Breast epithelium (tissue), 4 donors: Measurements from ENCODE around the gene PPM1G. TPM values are rescaled to one million over a fixed set of nuclear protein-coding genes. Genes with fewer than 3 reads are reported as not detected.

ENCODE experiments used
- DNase-seq, 2 donors: peaks; one replicate each; pipeline ENCODE4 v3.0.0-alpha.2; 2019; ENCODE audit warnings: low spot score in 2 of 2
- H3K27ac ChIP-seq, 2 donors: fragments of 200-600 bp; sonication (generic) in 1 of 2; one replicate each; pipeline ENCODE4 v1.5.1; 2016 to 2019; ENCODE audit warnings: mild to moderate bottlenecking in 1 of 2
- H3K27me3 ChIP-seq, 2 donors: fragments of 200-600 bp; sonication (generic) in 1 of 2; one replicate each; pipeline versions ENCODE4 v1.5.1 to v1.6.0; 2017 to 2019; ENCODE audit warnings: control low read depth in 1 of 2, mild to moderate bottlenecking in 1 of 2
- H3K36me3 ChIP-seq: fragments of 200-600 bp; one replicate; pipeline ENCODE4 v1.5.1; 2019
- H3K4me1 ChIP-seq, 2 donors: fragments of 200-600 bp; sonication (generic); one replicate each; pipeline ENCODE4 v1.5.1; 2016 to 2019; ENCODE audit warnings: control low read depth in 1 of 2
- H3K4me3 ChIP-seq, 3 donors: fragments of 200-600 bp; sonication (generic); 1 replicate in 2 of 3; 2 replicates in 1 of 3; pipeline ENCODE4 v1.5.1; 2016 to 2019; ENCODE audit warnings: mild to moderate bottlenecking in 3 of 3, moderate library complexity in 2 of 3
- H3K9me3 ChIP-seq, 2 donors: fragments of 200-600 bp; sonication (generic) in 1 of 2; one replicate each; pipeline ENCODE4 v1.5.1; 2016 to 2019; ENCODE audit warnings: control low read depth in 1 of 2
- CTCF ChIP-seq, 3 donors: fragments of 450-650 bp; IDR thresholded peaks; one replicate each; pipeline ENCODE4 v1.5.1; 2016 to 2017; ENCODE audit warnings: antibody characterized with exemption in 3 of 3, mild to moderate bottlenecking in 3 of 3, moderate library complexity in 3 of 3
- POLR2A ChIP-seq: fragments of 450-650 bp; IDR thresholded peaks from one replicate; pipeline ENCODE4 v1.6.1; 2016; ENCODE audit warnings: antibody characterized with exemption, mild to moderate bottlenecking, moderate library complexity
- POLR2AphosphoS5 ChIP-seq, 3 donors: sonication (generic); formaldehyde crosslinking; IDR thresholded peaks; one replicate each; pipeline ENCODE4 v1.6.1; 2017; ENCODE audit warnings: antibody characterized with exemption in 3 of 3
- intact Hi-C: fragments of 100-400 bp; cut with DNase I; formaldehyde crosslinking; loops from one replicate; pipeline ENCODE4 v1.15.1; 2023; ENCODE audit warnings: low total_unique reads
- total RNA-seq, 3 donors: library from RNA; depleted of rRNA; stranded (reverse); fragments of >200 nt; gene quantifications; one replicate each; pipeline ENCODE4 v1.1.0, GENCODE V29; 2016

Gene PPM1G
- total RNA-seq, 3 donors from 2014 or later: 46.2 to 59.0 (median 54.4) TPM

GRCh38 chr2:27390822-27391679 is 18.3 kb downstream of the PPM1G start:
- Histone ChIP-seq H3K4me1 (no peaks in the 10 kb centered on the region), H3K9me3 (no peaks in the 10 kb centered on the region), H3K27me3 (no peaks in the 10 kb centered on the region), H3K27ac (no peak overlapping the region), H3K36me3 (no peaks in the 10 kb centered on the region), H3K4me3 (no peak overlapping the region)
- TF ChIP-seq POLR2A (no peak), CTCF (IDR thresholded peaks at IDR 0.05) (no peak), POLR2AphosphoS5 (IDR thresholded peaks at IDR 0.05) (no peak)
- intact Hi-C loops: no loop called here
- DNase-seq: no peak

- DNase-seq: no peak
- Histone ChIP-seq H3K4me1 (peaks cover 4 to 11% of the 10 kb centered on the region in 2 donors), H3K4me3 (peak overlapping the region in 1 of 3 donors; percentile 75), H3K27me3 (no peaks in the 10 kb centered on the region), H3K27ac (peak overlapping the region; percentile 90 to 91), H3K9me3 (no peaks in the 10 kb centered on the region), H3K36me3 (no peaks in the 10 kb centered on the region)
- intact Hi-C loops: no loop called here
- TF ChIP-seq CTCF (IDR thresholded peaks at IDR 0.05): no peak
- no peak for TF ChIP-seq POLR2A
- TF ChIP-seq POLR2AphosphoS5 (IDR thresholded peaks at IDR 0.05): no peak
Observed at GRCh38 chr2:27381577-27382181, 27.7 kb downstream of the PPM1G start.

DNA sequence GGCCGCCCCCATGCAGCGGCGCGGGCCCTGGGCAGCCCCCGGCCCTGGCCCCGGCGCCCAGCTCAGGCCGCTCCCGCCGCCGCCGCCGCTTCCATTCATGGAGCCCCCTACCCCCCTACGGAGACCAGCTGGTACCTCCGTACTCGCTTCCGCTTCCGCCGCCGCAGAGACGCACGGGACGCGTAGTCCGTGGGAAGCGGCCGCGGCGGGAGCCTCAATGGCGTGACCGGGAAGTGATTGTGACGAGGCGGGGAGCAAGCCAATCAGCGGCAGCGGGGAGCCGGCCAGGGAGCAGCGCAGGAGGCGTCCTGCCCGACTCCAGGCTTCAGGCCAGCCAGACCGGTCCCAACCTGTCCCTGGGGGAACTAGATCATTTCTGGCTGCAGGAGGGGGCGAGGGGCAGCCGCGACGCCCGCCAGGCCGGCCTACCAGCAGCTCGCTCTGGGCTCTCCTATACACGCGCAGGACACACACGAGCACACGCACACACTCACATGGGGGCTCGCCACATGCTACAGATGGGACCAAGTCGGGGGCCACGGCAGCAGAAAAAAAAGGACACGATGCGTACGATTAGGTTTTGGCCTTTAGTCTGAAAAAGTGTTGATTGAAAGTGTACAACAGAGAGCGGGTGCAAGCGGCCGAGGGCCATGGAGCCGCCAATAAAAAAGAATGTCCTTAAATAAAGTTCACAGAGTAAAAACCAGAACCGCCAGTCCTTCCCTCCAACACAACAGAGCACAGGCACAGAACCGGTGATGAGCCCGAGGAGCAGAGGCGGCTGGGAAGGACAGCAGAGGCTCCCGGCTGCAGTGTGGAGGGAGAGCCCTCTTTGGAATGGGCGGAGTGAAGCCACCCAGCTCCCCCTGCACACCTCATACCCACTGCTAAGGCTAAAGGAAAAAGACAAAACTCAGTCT is 28.5 kb downstream of the PPM1G start, which contains the start of gene ZNF513:
ZNF513 (minus strand) TSS at position 109 of the 920 bp plus-strand sequence. CDS start 208 bp downstream, outside the sequence.
- Histone ChIP-seq H3K9me3 (no peaks in the 10 kb centered on the region), H3K27me3 (no peaks in the 10 kb centered on the region), H3K4me1 (peaks cover 4 to 11% of the 10 kb centered on the region in 2 donors), H3K27ac (peak within 1 kb of the TSS; percentile 90 to 91), H3K36me3 (no peaks in the 10 kb centered on the region), H3K4me3 (peak within 1 kb of the TSS; percentile 55 to 80 (median 75))
- intact Hi-C loops: no loop called here
- peak; percentile 96 for DNase-seq
- TF ChIP-seq CTCF (IDR thresholded peaks at IDR 0.05) (no peak), POLR2A (peak; percentile 12), POLR2AphosphoS5 (IDR thresholded peaks at IDR 0.05) (peak; percentile 81 to 89 (median 84))

DNA sequence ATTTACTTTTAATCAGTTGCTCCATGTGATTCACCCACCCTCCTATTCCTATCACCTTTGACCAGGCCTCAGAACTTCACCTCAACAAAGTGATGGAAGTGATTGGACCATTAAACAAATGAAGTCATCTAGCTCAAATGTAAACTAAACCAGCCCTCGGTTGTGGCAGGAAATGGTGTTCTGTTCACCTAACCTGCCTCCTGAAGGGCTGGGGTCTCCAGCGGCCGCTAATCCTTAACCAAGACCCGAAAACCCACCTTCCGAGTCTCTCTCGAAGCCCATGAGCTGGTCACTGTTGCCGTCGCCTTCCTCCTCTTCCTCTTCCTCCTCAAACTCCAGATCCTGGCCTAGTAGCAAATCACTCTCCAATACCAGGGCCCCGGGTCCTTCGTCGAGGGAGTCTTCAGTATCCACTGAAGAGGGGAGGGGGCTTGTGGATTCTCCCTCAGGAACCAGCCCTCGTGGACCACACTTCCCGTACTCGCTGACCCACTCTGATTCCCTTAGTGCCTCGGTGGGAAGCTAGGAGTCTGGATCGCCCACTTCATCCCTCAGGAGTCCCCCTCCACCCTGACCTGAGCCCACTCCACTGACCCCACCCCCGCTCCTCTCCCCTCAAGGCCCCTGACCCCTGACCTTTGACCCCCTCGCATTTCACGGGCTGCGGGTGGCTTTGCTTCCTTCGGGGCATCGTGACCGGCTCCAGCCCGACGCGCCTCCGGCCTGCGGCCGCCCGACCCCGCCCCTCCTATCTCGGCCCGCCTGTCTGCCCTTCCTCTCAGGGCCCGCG is 29.4 kb downstream of the PPM1G start:
- H3K9me3 ChIP-seq: no peaks in the 10 kb centered on the region
- DNase-seq: no peak
- no peaks in the 10 kb centered on the region for H3K36me3 ChIP-seq
- no peak for TF ChIP-seq POLR2A
- TF ChIP-seq CTCF (IDR thresholded peaks at IDR 0.05): no peak
- no peak for TF ChIP-seq POLR2AphosphoS5 (IDR thresholded peaks at IDR 0.05)
- H3K27ac ChIP-seq: peak overlapping the region; percentile 90 to 91
- intact Hi-C loops: no loop called here
- H3K27me3 ChIP-seq: no peaks in the 10 kb centered on the region
- H3K4me3 ChIP-seq: peak overlapping the region; percentile 55 to 80 (median 75)
- H3K4me1 ChIP-seq: peaks cover 4 to 11% of the 10 kb centered on the region in 2 donors
